Measurements from ENCODE around the gene KCTD15. TPM values are rescaled to one million over a fixed set of nuclear protein-coding genes. Genes with fewer than 3 reads are reported as not detected.

KCTD15 gene
- total and polyA plus RNA-seq, 3 experiments from 2014 or later = 0.28 to 4.1 (median 3.6) TPM

- Mint-ChIP-seq H3K4me3 (no peak overlapping the region), H3K4me1 (no peaks in the 10 kb centered on the region), H3K27me3 (peaks cover 1 to 6% of the 10 kb centered on the region in 2 donors), H3K9me3 (peaks cover 0 to 4% (median 0%) of the 10 kb centered on the region in 5 donors), H3K27ac (no peak overlapping the region), H3K36me3 (no peaks in the 10 kb centered on the region)
- POLR2A ChIA-PET = no interaction called here
- no peak for DNase-seq
- Histone ChIP-seq H3K4me3 (ENCODE audit: low read length) (no peak overlapping the region), H3K4me1 (ENCODE audit: insufficient read depth, low read length) (no peaks in the 10 kb centered on the region), H3K9me3 (ENCODE audit: low read length) (no peaks in the 10 kb centered on the region), H3K27ac (ENCODE audit: low read depth, low read length) (no peak overlapping the region), H3K27me3 (ENCODE audit: insufficient read depth, low read length, poor library complexity, severe bottlenecking) (no peaks in the 10 kb centered on the region), H3K36me3 (ENCODE audit: insufficient read depth, low read length) (no peaks in the 10 kb centered on the region)
- CTCF ChIA-PET = no interaction called here
These were observed 66.3 kb downstream of the KCTD15 start for GRCh38 chr19:33862981-33863380.

- CTCF ChIA-PET = no interaction called here
- no peaks in the 10 kb centered on the region for H3K36me3 Mint-ChIP-seq
These were observed 66.8 kb downstream of the KCTD15 start for GRCh38 chr19:33863436-33863835.

GRCh38 chr19:33864311-33864850, 67.7 kb downstream of the KCTD15 start:
- Mint-ChIP-seq H3K36me3 (no peaks in the 10 kb centered on the region), H3K4me1 (no peaks in the 10 kb centered on the region), H3K4me3 (no peak overlapping the region), H3K9me3 (peaks cover 0 to 4% (median 0%) of the 10 kb centered on the region in 5 donors), H3K27ac (no peak overlapping the region), H3K27me3 (peaks cover 5 to 13% of the 10 kb centered on the region in 2 donors)
- Histone ChIP-seq H3K27ac (ENCODE audit: low read depth, low read length) (no peak overlapping the region), H3K4me1 (ENCODE audit: insufficient read depth, low read length) (no peaks in the 10 kb centered on the region), H3K27me3 (ENCODE audit: insufficient read depth, low read length, poor library complexity, severe bottlenecking) (no peaks in the 10 kb centered on the region), H3K9me3 (ENCODE audit: low read length) (no peaks in the 10 kb centered on the region), H3K36me3 (ENCODE audit: insufficient read depth, low read length) (no peaks in the 10 kb centered on the region), H3K4me3 (ENCODE audit: low read length) (no peak overlapping the region)
- ChIA-PET POLR2A (no interaction called here), CTCF (no interaction called here)
- DNase-seq = no peak

More at GRCh38 chr19:33863436-33863835, 66.8 kb downstream of the KCTD15 start:
- Mint-ChIP-seq H3K4me3 (no peak overlapping the region), H3K4me1 (no peaks in the 10 kb centered on the region), H3K27ac (no peak overlapping the region), H3K9me3 (peaks cover 0 to 4% (median 0%) of the 10 kb centered on the region in 5 donors), H3K27me3 (peaks cover 3 to 8% of the 10 kb centered on the region in 2 donors)
- POLR2A ChIA-PET = no interaction called here
- no peaks in the 10 kb centered on the region for H3K4me1 ChIP-seq (ENCODE audit: insufficient read depth, low read length)
- H3K27ac ChIP-seq (ENCODE audit: low read depth, low read length) = no peak overlapping the region
- no peak for DNase-seq
- no peaks in the 10 kb centered on the region for H3K36me3 ChIP-seq (ENCODE audit: insufficient read depth, low read length)
- H3K4me3 ChIP-seq (ENCODE audit: low read length) = no peak overlapping the region
- H3K9me3 ChIP-seq (ENCODE audit: low read length) = no peaks in the 10 kb centered on the region
- no peaks in the 10 kb centered on the region for H3K27me3 ChIP-seq (ENCODE audit: insufficient read depth, low read length, poor library complexity, severe bottlenecking)

GRCh38 chr19:33865306-33865705, 68.6 kb downstream of the KCTD15 start:
- H3K4me1 Mint-ChIP-seq = no peaks in the 10 kb centered on the region
- no peaks in the 10 kb centered on the region for H3K27me3 ChIP-seq (ENCODE audit: insufficient read depth, low read length, poor library complexity, severe bottlenecking)
- peaks cover 0 to 2% (median 0%) of the 10 kb centered on the region in 5 donors for H3K9me3 Mint-ChIP-seq
- H3K27ac Mint-ChIP-seq = no peak overlapping the region
- H3K4me1 ChIP-seq (ENCODE audit: insufficient read depth, low read length) = no peaks in the 10 kb centered on the region
- peaks cover 5 to 18% of the 10 kb centered on the region in 2 donors for H3K27me3 Mint-ChIP-seq
- H3K4me3 Mint-ChIP-seq = no peak overlapping the region
- H3K27ac ChIP-seq (ENCODE audit: low read depth, low read length) = no peak overlapping the region
- CTCF ChIA-PET = no interaction called here
- H3K36me3 ChIP-seq (ENCODE audit: insufficient read depth, low read length) = no peaks in the 10 kb centered on the region
- DNase-seq = no peak
- no peaks in the 10 kb centered on the region for H3K9me3 ChIP-seq (ENCODE audit: low read length)
- POLR2A ChIA-PET = no interaction called here
- no peaks in the 10 kb centered on the region for H3K36me3 Mint-ChIP-seq
- no peak overlapping the region for H3K4me3 ChIP-seq (ENCODE audit: low read length)

Other genes with a start within 250 kb of the KCTD15 start
- gene CHST8, start 174.9 kb upstream of the KCTD15 start, total RNA-seq = not detected
- gene CHST8, start 174.9 kb upstream of the KCTD15 start, polyA plus RNA-seq = not detected